ENCODE results near the gene AMFR. TPM values are rescaled to one million over a fixed set of nuclear protein-coding genes. Genes with fewer than 3 reads are reported as not detected.
A peak's percentile ranks its signal among the peaks of the same experiment; 100 is the strongest.

AMFR gene
- total and polyA plus RNA-seq, 8 donors = 64.2 to 88.5 (median 69.7) TPM

DNA sequence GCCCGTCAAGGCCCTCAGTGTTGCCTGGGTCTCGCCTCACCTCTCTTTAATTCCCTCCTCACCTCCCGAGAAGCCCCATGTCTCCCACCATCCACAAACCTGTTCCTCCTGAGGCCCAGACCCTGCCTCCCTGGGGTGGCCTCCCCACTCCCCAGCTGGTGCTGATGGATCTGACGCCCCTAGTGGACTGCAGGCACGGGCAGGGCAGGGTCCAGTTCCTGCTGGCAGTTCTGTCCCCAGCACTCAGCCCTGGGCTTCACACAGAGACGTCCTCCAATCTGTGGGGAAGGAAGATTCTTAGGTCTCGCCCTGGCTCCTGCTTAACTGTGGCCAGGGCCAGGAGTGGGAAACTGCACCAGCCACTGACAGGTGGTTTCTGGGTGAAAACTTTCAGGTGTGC is 108.8 kb downstream of the AMFR start:
- H3K4me1 ChIP-seq = peaks cover 3 to 7% of the 10 kb centered on the region in 2 donors
- peaks cover 0 to 8% of the 10 kb centered on the region in 2 donors for H3K27me3 ChIP-seq
- intact Hi-C loops (cut with DNase I) = loop anchor here in 1 of 2 donors (10.0 kb wide), 1 partner anchor 372 kb away; no protein-coding TSS in a partner anchor
- no peaks in the 10 kb centered on the region for H3K36me3 ChIP-seq
- H3K9me3 ChIP-seq = no peaks in the 10 kb centered on the region
- TF ChIP-seq, protein P1, sequence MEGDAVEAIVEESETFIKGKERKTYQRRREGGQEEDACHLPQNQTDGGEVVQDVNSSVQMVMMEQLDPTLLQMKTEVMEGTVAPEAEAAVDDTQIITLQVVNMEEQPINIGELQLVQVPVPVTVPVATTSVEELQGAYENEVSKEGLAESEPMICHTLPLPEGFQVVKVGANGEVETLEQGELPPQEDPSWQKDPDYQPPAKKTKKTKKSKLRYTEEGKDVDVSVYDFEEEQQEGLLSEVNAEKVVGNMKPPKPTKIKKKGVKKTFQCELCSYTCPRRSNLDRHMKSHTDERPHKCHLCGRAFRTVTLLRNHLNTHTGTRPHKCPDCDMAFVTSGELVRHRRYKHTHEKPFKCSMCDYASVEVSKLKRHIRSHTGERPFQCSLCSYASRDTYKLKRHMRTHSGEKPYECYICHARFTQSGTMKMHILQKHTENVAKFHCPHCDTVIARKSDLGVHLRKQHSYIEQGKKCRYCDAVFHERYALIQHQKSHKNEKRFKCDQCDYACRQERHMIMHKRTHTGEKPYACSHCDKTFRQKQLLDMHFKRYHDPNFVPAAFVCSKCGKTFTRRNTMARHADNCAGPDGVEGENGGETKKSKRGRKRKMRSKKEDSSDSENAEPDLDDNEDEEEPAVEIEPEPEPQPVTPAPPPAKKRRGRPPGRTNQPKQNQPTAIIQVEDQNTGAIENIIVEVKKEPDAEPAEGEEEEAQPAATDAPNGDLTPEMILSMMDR (IDR thresholded peaks at IDR 0.05) = no peak
- H3K4me3 ChIP-seq = no peak overlapping the region
- DNase-seq (no peak), ATAC-seq (no peak)
- H3K27ac ChIP-seq = no peak overlapping the region

GRCh38 chr16:56315955-56316354 is 109.4 kb downstream of the AMFR start:
- DNase-seq (peak in 1 of 4 donors; percentile 39), ATAC-seq (no peak)
- H3K4me1 ChIP-seq = peaks cover 3 to 7% of the 10 kb centered on the region in 2 donors
- intact Hi-C loops (cut with DNase I) = loop anchor here in 1 of 2 donors (10.0 kb wide), 1 partner anchor 371 kb away; no protein-coding TSS in a partner anchor
- no peaks in the 10 kb centered on the region for H3K36me3 ChIP-seq
- H3K4me3 ChIP-seq = no peak overlapping the region
- H3K27ac ChIP-seq = no peak overlapping the region
- no peaks in the 10 kb centered on the region for H3K9me3 ChIP-seq
- H3K27me3 ChIP-seq = peaks cover 0 to 8% of the 10 kb centered on the region in 2 donors
- TF ChIP-seq, protein P1 (IDR thresholded peaks at IDR 0.05) = no peak

DNA sequence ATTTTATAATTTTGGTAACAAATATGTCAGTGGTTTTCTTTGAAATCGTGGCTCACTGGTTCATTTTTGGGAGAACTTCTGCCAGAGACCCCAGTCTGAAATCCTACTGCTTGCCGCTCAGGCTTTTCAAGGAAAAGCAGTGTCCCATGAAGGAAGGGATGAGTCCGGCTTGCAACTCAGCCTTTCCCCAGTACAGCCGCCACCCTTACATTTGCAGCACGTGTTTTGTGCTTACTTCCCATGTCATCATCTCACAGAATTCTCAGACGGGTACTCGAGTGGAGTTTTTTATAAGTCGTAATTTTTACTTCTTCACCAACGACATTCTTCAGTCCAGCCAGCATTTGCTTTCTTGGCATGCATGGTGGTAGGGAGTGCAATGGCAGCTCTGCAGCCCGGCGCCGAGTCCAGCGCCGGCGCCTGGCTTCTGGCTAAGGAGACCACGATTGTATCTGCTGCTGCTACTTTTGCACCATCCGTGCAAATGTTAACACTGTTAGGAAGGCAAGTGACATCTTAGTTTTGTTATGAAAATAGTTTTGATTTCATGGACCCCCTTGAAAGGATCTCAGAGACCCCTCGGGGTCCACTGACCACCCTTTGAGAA is 111.0 kb downstream of the AMFR start:
- DNase-seq (peak in 1 of 4 donors; percentile 23), ATAC-seq (no peak)
- Histone ChIP-seq H3K4me3 (no peak overlapping the region), H3K36me3 (no peaks in the 10 kb centered on the region), H3K4me1 (peaks cover 3 to 7% of the 10 kb centered on the region in 2 donors), H3K27ac (no peak overlapping the region), H3K27me3 (peaks cover 0 to 8% of the 10 kb centered on the region in 2 donors), H3K9me3 (no peaks in the 10 kb centered on the region)
- TF ChIP-seq, protein P1 (IDR thresholded peaks at IDR 0.05) = no peak
- intact Hi-C loops (cut with DNase I) = loop anchor here in 1 of 2 donors (10.0 kb wide), 1 partner anchor 370 kb away; no protein-coding TSS in a partner anchor

DNA sequence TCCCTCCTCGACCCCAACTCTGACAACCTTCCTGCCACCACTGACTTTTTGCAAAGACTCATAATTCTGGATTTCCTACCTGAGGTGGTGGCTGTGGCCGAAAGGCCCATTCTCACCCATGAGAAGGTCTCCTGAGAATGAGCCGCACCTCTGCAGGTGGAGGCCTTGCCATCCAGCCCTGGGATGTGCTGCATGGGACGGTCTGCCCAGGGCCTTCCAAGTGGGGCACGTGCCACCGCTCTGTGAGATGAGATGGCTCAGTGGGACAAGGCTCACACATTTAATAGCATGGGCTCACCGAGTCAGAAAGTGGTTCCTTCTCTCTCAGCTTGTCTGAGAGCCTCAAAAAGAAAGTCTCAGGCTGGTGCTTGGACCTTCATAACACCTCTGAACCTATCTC is 112.8 kb downstream of the AMFR start:
- intact Hi-C loops (cut with DNase I) = loop anchor here in 1 of 2 donors (10.0 kb wide), 1 partner anchor 368 kb away; no protein-coding TSS in a partner anchor
- Histone ChIP-seq H3K4me3 (no peak overlapping the region), H3K27ac (no peak overlapping the region), H3K27me3 (peaks cover 0 to under 1% of the 10 kb centered on the region in 2 donors), H3K9me3 (no peaks in the 10 kb centered on the region), H3K4me1 (no peaks in the 10 kb centered on the region), H3K36me3 (no peaks in the 10 kb centered on the region)
- DNase-seq = peak in 1 of 4 donors; percentile 59
- TF ChIP-seq, protein P1 (IDR thresholded peaks at IDR 0.05) = no peak
- no peak for ATAC-seq

DNA sequence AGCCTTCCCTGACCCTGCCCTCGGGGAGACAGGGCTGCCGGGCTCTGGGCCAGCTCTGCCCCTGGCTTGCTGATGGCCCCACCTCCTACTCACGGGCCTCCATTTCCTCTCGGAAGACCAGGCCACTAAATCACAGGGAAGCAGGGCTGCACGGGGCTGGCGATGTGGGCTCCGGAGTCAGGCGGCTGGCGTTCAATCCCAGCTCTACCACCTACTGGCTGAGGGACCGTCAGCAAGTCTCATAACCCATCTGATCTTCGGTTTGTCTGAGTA is 113.4 kb downstream of the AMFR start:
- Histone ChIP-seq H3K9me3 (no peaks in the 10 kb centered on the region), H3K36me3 (no peaks in the 10 kb centered on the region), H3K4me3 (no peak overlapping the region), H3K27me3 (peaks cover 0 to 6% of the 10 kb centered on the region in 2 donors), H3K27ac (no peak overlapping the region), H3K4me1 (no peaks in the 10 kb centered on the region)
- DNase-seq = peak in 1 of 4 donors; percentile 61
- intact Hi-C loops (cut with DNase I) = loop anchor here in 1 of 2 donors (10.0 kb wide), 1 partner anchor 367 kb away; no protein-coding TSS in a partner anchor
- no peak for ATAC-seq
- TF ChIP-seq, protein P1 (IDR thresholded peaks at IDR 0.05) = no peak

Other genes with a start within 250 kb of the AMFR start
- gene GNAO1, start 234.1 kb downstream of the AMFR start, total RNA-seq = 1 to 10 TPM; 1.3 to 1.4 TPM
- 10 to 100 TPM; 20.5 to 34.1 (median 26.3) TPM for gene GNAO1, start 234.1 kb downstream of the AMFR start, polyA plus RNA-seq (ENCODE audit: insufficient read length in 6 of 6)
- 10 to 100 TPM; 80.8 to 89.4 TPM for gene NUDT21, start 25.8 kb upstream of the AMFR start, total RNA-seq
- gene NUDT21, start 25.8 kb upstream of the AMFR start, polyA plus RNA-seq (ENCODE audit: insufficient read length in 6 of 6) = 100 to 1,000 TPM; 111 to 136 (median 126) TPM
- 10 to 100 TPM; 31.7 to 35.1 TPM for gene OGFOD1, start 26.0 kb upstream of the AMFR start, total RNA-seq
- 10 to 100 TPM; 31.1 to 42.2 (median 35.9) TPM for gene OGFOD1, start 26.0 kb upstream of the AMFR start, polyA plus RNA-seq (ENCODE audit: insufficient read length in 6 of 6)
- 10 to 100 TPM; 23.9 to 38.6 TPM for gene BBS2, start 94.5 kb upstream of the AMFR start, total RNA-seq
- gene BBS2, start 94.5 kb upstream of the AMFR start, polyA plus RNA-seq (ENCODE audit: insufficient read length in 6 of 6) = 100 to 1,000 TPM in 1 of 6 donors, 10 to 100 TPM in 5; 74.5 to 109 (median 85.3) TPM
- not detected for gene MT4, start 139.5 kb upstream of the AMFR start, total RNA-seq
- not detected for gene MT4, start 139.5 kb upstream of the AMFR start, polyA plus RNA-seq (ENCODE audit: insufficient read length in 6 of 6)
- gene MT3, start 164.0 kb upstream of the AMFR start, total RNA-seq = not detected
- not detected for gene MT3, start 164.0 kb upstream of the AMFR start, polyA plus RNA-seq (ENCODE audit: insufficient read length in 6 of 6)
- gene MT2A, start 183.0 kb upstream of the AMFR start, total RNA-seq = 100 to 1,000 TPM; 239 to 425 TPM
- 10 to 100 TPM; 27.1 to 50.1 (median 44.4) TPM for gene MT2A, start 183.0 kb upstream of the AMFR start, polyA plus RNA-seq (ENCODE audit: insufficient read length in 6 of 6)
- 100 to 1,000 TPM; 103 to 262 TPM for gene MT1E, start 200.2 kb upstream of the AMFR start, total RNA-seq
- 10 to 100 TPM in 5 of 6 donors, 1 to 10 TPM in 1; 9.0 to 16.7 (median 11.9) TPM for gene MT1E, start 200.2 kb upstream of the AMFR start, polyA plus RNA-seq (ENCODE audit: insufficient read length in 6 of 6)
- gene MT1M, start 207.1 kb upstream of the AMFR start, total RNA-seq = 10 to 100 TPM in 1 of 2 donors, 1 to 10 TPM in 1; 8.4 to 32.5 TPM
- under 1 TPM; 0.29 to 0.82 (median 0.45) TPM for gene MT1M, start 207.1 kb upstream of the AMFR start, polyA plus RNA-seq (ENCODE audit: insufficient read length in 6 of 6)
- 10 to 100 TPM in 1 of 2 donors, 1 to 10 TPM in 1; 3.1 to 24.1 TPM for gene MT1A, start 213.1 kb upstream of the AMFR start, total RNA-seq
- under 1 TPM in 2 of 6 donors, not detected in 4; 0.78 to 0.91 TPM for gene MT1A, start 213.1 kb upstream of the AMFR start, polyA plus RNA-seq (ENCODE audit: insufficient read length in 6 of 6)
- gene MT1B, start 226.3 kb upstream of the AMFR start, total RNA-seq = not detected
- under 1 TPM in 2 of 6 donors, not detected in 4; 0.45 to 0.66 TPM for gene MT1B, start 226.3 kb upstream of the AMFR start, polyA plus RNA-seq (ENCODE audit: insufficient read length in 6 of 6)
- gene MT1F, start 232.4 kb upstream of the AMFR start, total RNA-seq = 10 to 100 TPM in 1 of 2 donors, 1 to 10 TPM in 1; 8.8 to 14.8 TPM
- gene MT1F, start 232.4 kb upstream of the AMFR start, polyA plus RNA-seq (ENCODE audit: insufficient read length in 6 of 6) = 1 to 10 TPM; 4.2 to 9.6 (median 6.7) TPM
- gene MT1G, start 242.5 kb upstream of the AMFR start, total RNA-seq = 10 to 100 TPM in 1 of 2 donors, 1 to 10 TPM in 1; 2.7 to 22.1 TPM
- 1 to 10 TPM; 1.0 to 6.6 (median 1.8) TPM for gene MT1G, start 242.5 kb upstream of the AMFR start, polyA plus RNA-seq (ENCODE audit: insufficient read length in 6 of 6)
- 1 to 10 TPM in 1 of 2 donors, not detected in 1; 2.3 TPM for gene MT1H, start 244.3 kb upstream of the AMFR start, total RNA-seq
- 1 to 10 TPM in 3 of 6 donors, not detected in 3; 1.1 to 2.2 (median 2.1) TPM for gene MT1H, start 244.3 kb upstream of the AMFR start, polyA plus RNA-seq (ENCODE audit: insufficient read length in 6 of 6)

All from left lung (tissue), 10 donors.